Measurements from ENCODE around the gene FCSK.

GRCh38 chr16:70481929-70482536, 27.6 kb downstream of the FCSK start:
- TF ChIP-seq CTCF (IDR thresholded peaks at IDR 0.05), result no peak
- no peak for TF ChIP-seq POLR2A (IDR thresholded peaks at IDR 0.05)

Measured in testis (tissue), 2 donors.